NB4 (cell line): ENCODE results near the gene SNTG2.

Experiments
- CTCF ChIP-seq: IDR thresholded peaks from one replicate; pipeline ENCODE4 v1.5.1; 2012; ENCODE audit warnings: low read depth, low read length
- MYC ChIP-seq: IDR thresholded peaks from 2 replicates; pipeline ENCODE4 v1.6.1; 2011; ENCODE audit warnings: low read depth, low read length
- POLR2A ChIP-seq: IDR thresholded peaks from 2 replicates; pipeline ENCODE4 v1.6.1; 2011; ENCODE audit warnings: mild to moderate bottlenecking; ENCODE audit not compliant: insufficient read length; ENCODE audit errors: extremely low read depth

- no peak for TF ChIP-seq POLR2A
- no peak for TF ChIP-seq CTCF
- TF ChIP-seq MYC, result no peak
These were observed 463.5 kb downstream of the SNTG2 start for GRCh38 chr2:1414121-1414520.
